WI38 (cell line): ENCODE results near the gene TBC1D5.
A peak's percentile ranks its signal among the peaks of the same experiment; 100 is the strongest.

Experiments used
- H3K4me3 ChIP-seq: 2 replicates; pipeline ENCODE4 v1.5.1; 2011; ENCODE audit warnings: low read depth, mild to moderate bottlenecking, control low read depth, low read length
- CTCF ChIP-seq: IDR thresholded peaks from 2 replicates; pipeline ENCODE4 v1.5.1; 2012; ENCODE audit warnings: low read depth, mild to moderate bottlenecking, control low read depth, low read length

Gene TBC1D5

GRCh38 chr3:17235310-17235709 is 507.1 kb downstream of the TBC1D5 start:
- no peak overlapping the region for H3K4me3 ChIP-seq
- TF ChIP-seq CTCF = no peak

GRCh38 chr3:17234382-17234781 is 508.0 kb downstream of the TBC1D5 start:
- H3K4me3 ChIP-seq = no peak overlapping the region
- TF ChIP-seq CTCF = no peak

GRCh38 chr3:17233398-17233800 is 509.0 kb downstream of the TBC1D5 start:
- TF ChIP-seq CTCF = peak; percentile 43; the same call in 1 of the 2 replicates

GRCh38 chr3:17232442-17232841 is 510.0 kb downstream of the TBC1D5 start:
- no peak overlapping the region for H3K4me3 ChIP-seq
- TF ChIP-seq CTCF = no peak

More at GRCh38 chr3:17233398-17233800, 509.0 kb downstream of the TBC1D5 start:
- no peak overlapping the region for H3K4me3 ChIP-seq

GRCh38 chr3:17231537-17232261 is 510.7 kb downstream of the TBC1D5 start:
- H3K4me3 ChIP-seq = no peak overlapping the region
- no peak for TF ChIP-seq CTCF

- no peak overlapping the region for H3K4me3 ChIP-seq
- no peak for TF ChIP-seq CTCF
These were observed 515.0 kb downstream of the TBC1D5 start for GRCh38 chr3:17227472-17227871.

- no peak for TF ChIP-seq CTCF
- H3K4me3 ChIP-seq = no peak overlapping the region
These were observed 520.9 kb downstream of the TBC1D5 start for GRCh38 chr3:17221529-17221928.
